Smooth muscle cell (in vitro differentiated cells): ENCODE measurements around the gene COCH. TPM values are rescaled to one million over a fixed set of nuclear protein-coding genes. Genes with fewer than 3 reads are reported as not detected.

Experiments used
- DNase-seq: peaks from one replicate; lab custom pipeline; 2025; ENCODE audit not compliant: unreplicated experiment; lab: John Stamatoyannopoulos, UW
- H2AFZ ChIP-seq: fragments of 200-600 bp; sonication (generic); 2 replicates; pipeline ENCODE4 v1.6.0; 2016; ENCODE audit warnings: antibody characterized with exemption, low read depth, mild to moderate bottlenecking
- H3F3A ChIP-seq: fragments of 200-600 bp; sonication (generic); 2 replicates; pipeline ENCODE4 v1.6.0; 2017; ENCODE audit warnings: antibody characterized with exemption, low read depth
- H3K27ac ChIP-seq: fragments of 200-600 bp; sonication (generic); 2 replicates; pipeline ENCODE4 v1.5.1; 2016; ENCODE audit warnings: low read depth, mild to moderate bottlenecking
- H3K27me3 ChIP-seq: fragments of 200-600 bp; sonication (generic); 2 replicates; pipeline ENCODE4 v1.6.1; 2016; ENCODE audit warnings: low read depth, mild to moderate bottlenecking
- H3K36me3 ChIP-seq: fragments of 200-600 bp; sonication (generic); 2 replicates; pipeline ENCODE4 v1.5.1; 2016; ENCODE audit warnings: low read depth
- H3K4me1 ChIP-seq: fragments of 200-600 bp; sonication (generic); 2 replicates; pipeline ENCODE4 v1.5.1; 2016; ENCODE audit warnings: low read depth
- H3K4me2 ChIP-seq: fragments of 200-600 bp; sonication (generic); 2 replicates; pipeline ENCODE4 v1.6.0; 2016; ENCODE audit warnings: mild to moderate bottlenecking
- H3K4me3 ChIP-seq: fragments of 200-600 bp; sonication (generic); 2 replicates; pipeline ENCODE4 v1.5.1; 2016; ENCODE audit warnings: mild to moderate bottlenecking
- H3K79me2 ChIP-seq: fragments of 200-600 bp; sonication (generic); 2 replicates; pipeline ENCODE4 v1.6.0; 2016; ENCODE audit warnings: low read depth, mild to moderate bottlenecking
- H3K9ac ChIP-seq: fragments of 200-600 bp; sonication (generic); 2 replicates; pipeline ENCODE4 v1.6.0; 2016; ENCODE audit warnings: low read depth
- H3K9me3 ChIP-seq: fragments of 200-600 bp; sonication (generic); replicated peaks from 2 replicates; pipeline ENCODE4 v1.5.1; 2016; ENCODE audit warnings: low read depth
- H4K20me1 ChIP-seq: fragments of 200-600 bp; sonication (generic); 2 replicates; pipeline ENCODE4 v1.6.0; 2016; ENCODE audit warnings: low read depth
- WGBS: methylation state at CpG from one replicate; pipeline ENCODE4 v1.1.7; 2016; ENCODE audit warnings: low lambda C conversion rate; 5-methylcytosine and 5-hydroxymethylcytosine counted together
- polyA plus RNA-seq: library from polyadenylated mRNA; unstranded; fragments of >200 nt; fragmentation: Nextera tagmentation; extraction: Ambion mirVana; gene quantifications from 2 replicates; pipeline ENCODE4 v1.2.1, GENCODE V29; 2016
- total RNA-seq: library from RNA; depleted of rRNA; stranded (reverse); fragments of >200 nt; gene quantifications from 2 replicates; pipeline ENCODE4 v1.2.3, GENCODE V29; 2014
- TF ChIP-seq, protein P1 (sequence below): fragments of 200-600 bp; sonication (generic); IDR thresholded peaks from 2 replicates; pipeline ENCODE4 v1.5.1; 2017; ENCODE audit warnings: borderline replicate concordance, mild to moderate bottlenecking, antibody characterized with exemption; ENCODE audit not compliant: insufficient read depth, poor library complexity, severe bottlenecking

Gene COCH
- total and polyA plus RNA-seq, 2 experiments from 2014 or later = 0.13 to 0.78 TPM

DNA sequence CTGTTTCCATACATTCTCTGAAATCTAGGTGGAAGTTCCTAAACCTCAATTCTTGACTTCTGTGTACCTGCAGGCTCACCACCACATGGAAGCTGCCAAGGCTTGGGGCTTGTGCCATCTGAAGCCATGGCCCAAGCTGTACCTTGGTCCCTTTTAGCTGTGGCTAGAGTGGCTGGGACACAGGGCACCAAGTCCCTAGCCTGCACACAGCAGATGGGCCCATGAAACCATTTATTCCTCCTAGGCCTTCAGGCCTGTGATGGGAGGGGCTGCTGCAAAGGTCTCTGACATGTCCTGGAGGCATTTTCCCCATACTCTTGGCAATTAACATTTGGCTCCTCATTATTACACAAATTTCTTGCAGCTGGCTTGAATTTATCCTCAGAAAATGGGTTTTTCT, 40.0 kb upstream of the COCH start:
- TF ChIP-seq, protein P1, sequence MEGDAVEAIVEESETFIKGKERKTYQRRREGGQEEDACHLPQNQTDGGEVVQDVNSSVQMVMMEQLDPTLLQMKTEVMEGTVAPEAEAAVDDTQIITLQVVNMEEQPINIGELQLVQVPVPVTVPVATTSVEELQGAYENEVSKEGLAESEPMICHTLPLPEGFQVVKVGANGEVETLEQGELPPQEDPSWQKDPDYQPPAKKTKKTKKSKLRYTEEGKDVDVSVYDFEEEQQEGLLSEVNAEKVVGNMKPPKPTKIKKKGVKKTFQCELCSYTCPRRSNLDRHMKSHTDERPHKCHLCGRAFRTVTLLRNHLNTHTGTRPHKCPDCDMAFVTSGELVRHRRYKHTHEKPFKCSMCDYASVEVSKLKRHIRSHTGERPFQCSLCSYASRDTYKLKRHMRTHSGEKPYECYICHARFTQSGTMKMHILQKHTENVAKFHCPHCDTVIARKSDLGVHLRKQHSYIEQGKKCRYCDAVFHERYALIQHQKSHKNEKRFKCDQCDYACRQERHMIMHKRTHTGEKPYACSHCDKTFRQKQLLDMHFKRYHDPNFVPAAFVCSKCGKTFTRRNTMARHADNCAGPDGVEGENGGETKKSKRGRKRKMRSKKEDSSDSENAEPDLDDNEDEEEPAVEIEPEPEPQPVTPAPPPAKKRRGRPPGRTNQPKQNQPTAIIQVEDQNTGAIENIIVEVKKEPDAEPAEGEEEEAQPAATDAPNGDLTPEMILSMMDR = no peak
- no peaks in the 10 kb centered on the region for H3K27me3 ChIP-seq
- no peak overlapping the region for H3K4me2 ChIP-seq
- no peaks in the 10 kb centered on the region for H3K36me3 ChIP-seq
- no peaks in the 10 kb centered on the region for H3K79me2 ChIP-seq
- no peak overlapping the region for H3K4me3 ChIP-seq
- DNase-seq = no peak
- no peaks in the 10 kb centered on the region for H3F3A ChIP-seq
- H3K9me3 ChIP-seq = no peaks in the 10 kb centered on the region
- H3K27ac ChIP-seq = no peak overlapping the region
- no peaks in the 10 kb centered on the region for H3K4me1 ChIP-seq
- no peak overlapping the region for H2AFZ ChIP-seq
- no peak overlapping the region for H3K9ac ChIP-seq
- H4K20me1 ChIP-seq = no peaks in the 10 kb centered on the region

DNA sequence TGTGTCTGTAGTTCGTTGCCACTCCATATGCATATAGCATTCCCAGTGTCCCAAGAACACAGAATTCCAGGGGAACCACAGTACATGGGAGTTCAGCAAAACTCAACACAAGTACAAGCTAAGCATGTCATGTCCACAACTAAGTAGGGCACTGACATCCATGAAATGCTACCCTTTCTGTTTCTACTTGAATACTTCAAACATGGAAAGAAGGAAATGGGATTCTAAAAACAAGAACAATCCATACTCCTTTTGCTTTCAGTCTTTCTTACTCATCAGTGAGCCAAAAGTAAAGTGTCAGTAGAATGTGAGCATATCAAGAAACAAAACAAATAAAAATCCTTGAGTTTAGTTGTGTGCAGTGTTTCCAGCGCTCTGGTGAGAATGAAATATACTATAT, 36.0 kb upstream of the COCH start:
- Histone ChIP-seq H4K20me1 (no peaks in the 10 kb centered on the region), H3K79me2 (no peaks in the 10 kb centered on the region), H3K9me3 (no peaks in the 10 kb centered on the region), H3K27ac (no peak overlapping the region), H3K4me3 (no peak overlapping the region), H3F3A (no peaks in the 10 kb centered on the region), H3K36me3 (no peaks in the 10 kb centered on the region), H3K9ac (no peak overlapping the region), H3K4me2 (no peak overlapping the region), H2AFZ (no peak overlapping the region), H3K27me3 (no peaks in the 10 kb centered on the region), H3K4me1 (no peaks in the 10 kb centered on the region)
- no peak for DNase-seq
- WGBS = 83% methylated on average over 2 of the region's 2 CpGs
- TF ChIP-seq, protein P1 = no peak

DNA sequence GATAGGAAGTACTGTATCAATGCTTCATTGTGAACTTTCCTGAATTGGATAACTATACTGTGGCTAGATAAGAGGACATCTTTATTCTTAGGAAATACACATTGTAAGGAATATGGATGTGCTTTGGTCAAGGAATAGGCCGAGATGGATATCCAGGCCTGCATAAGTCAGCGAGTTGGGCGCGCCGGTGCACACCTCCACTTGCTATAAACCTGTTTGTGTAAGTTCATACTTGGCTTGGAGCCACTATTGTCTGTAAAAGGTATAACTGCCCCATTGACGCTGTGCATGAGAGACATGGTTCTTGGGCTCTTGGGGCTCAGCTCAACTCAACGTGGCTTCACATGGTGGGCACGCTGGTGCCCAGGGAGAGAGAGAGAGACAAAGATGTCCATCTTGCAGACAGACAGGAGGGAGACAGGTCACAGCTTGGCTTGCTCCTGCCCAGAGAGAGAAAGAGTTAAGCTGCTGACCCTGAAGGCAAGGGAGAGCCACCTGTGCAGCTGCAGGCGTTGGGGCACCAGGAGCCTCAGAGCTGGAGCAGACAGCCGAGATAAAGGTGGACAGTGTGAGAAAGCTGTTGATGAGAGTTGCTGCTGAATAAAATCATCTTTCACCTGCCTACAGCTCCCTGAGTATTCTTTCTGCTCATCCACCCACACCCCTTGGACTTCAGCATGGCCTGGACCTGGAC, 34.1 kb upstream of the COCH start:
- 93% methylated on average over 10 of the region's 10 CpGs for WGBS
- Histone ChIP-seq H3K36me3 (no peaks in the 10 kb centered on the region), H4K20me1 (no peaks in the 10 kb centered on the region), H3K9me3 (no peaks in the 10 kb centered on the region), H3K4me3 (no peak overlapping the region), H3K27ac (no peak overlapping the region), H3K9ac (no peak overlapping the region), H3K4me2 (no peak overlapping the region), H3F3A (no peaks in the 10 kb centered on the region), H2AFZ (no peak overlapping the region), H3K79me2 (no peaks in the 10 kb centered on the region), H3K27me3 (peaks cover 4% of the 10 kb centered on the region), H3K4me1 (no peaks in the 10 kb centered on the region)
- no peak for DNase-seq
- TF ChIP-seq, protein P1 = no peak

GRCh38 chr14:30842431-30842830, 31.9 kb upstream of the COCH start:
- H3K36me3 ChIP-seq = no peaks in the 10 kb centered on the region
- no peak overlapping the region for H3K4me2 ChIP-seq
- TF ChIP-seq, protein P1 = no peak
- no peak overlapping the region for H2AFZ ChIP-seq
- no peaks in the 10 kb centered on the region for H3K9me3 ChIP-seq
- H4K20me1 ChIP-seq = no peaks in the 10 kb centered on the region
- H3K9ac ChIP-seq = no peak overlapping the region
- no peak overlapping the region for H3K27ac ChIP-seq
- H3K4me3 ChIP-seq = no peak overlapping the region
- H3F3A ChIP-seq = no peaks in the 10 kb centered on the region
- H3K4me1 ChIP-seq = no peaks in the 10 kb centered on the region
- H3K27me3 ChIP-seq = peaks cover 14% of the 10 kb centered on the region
- no peaks in the 10 kb centered on the region for H3K79me2 ChIP-seq
- no peak for DNase-seq
